Measurements from ENCODE around the gene NCL.
"Not testable (repeated sequence)": the region's sequence is repeated elsewhere in the genome, so short reads cannot be mapped to it uniquely, and the experiment has no call there.

Gene NCL

GRCh38 chr2:231467016-231467545 lies 2.8 kb upstream of the NCL start:
- FAIRE-seq: no peak

GRCh38 chr2:231464576-231465540 lies 574 bp upstream of the NCL start:
- FAIRE-seq: no peak

GRCh38 chr2:231462729-231463465 lies 1.4 kb downstream of the NCL start:
- FAIRE-seq: no peak

DNA sequence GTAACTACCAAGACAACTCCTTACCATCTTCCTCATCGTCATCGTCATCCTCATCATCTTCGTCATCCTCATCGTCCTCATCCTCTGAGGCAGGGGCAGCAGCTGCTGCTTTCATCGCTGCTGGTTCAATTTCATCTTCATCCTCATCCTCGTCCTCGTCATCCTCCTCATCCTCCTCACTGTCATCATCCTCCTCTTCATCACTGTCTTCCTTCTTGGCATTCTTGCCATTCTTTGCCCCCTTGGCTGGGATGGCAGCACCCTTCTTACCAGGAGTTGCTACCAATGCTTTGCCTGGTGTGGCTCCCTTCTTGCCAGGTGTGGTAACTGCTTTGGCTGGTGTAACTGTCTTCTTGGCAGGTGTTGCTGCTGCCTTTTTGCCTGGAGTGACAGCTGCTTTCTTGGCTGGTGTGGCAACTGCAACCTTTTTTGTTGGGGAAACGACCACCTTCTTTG lies 2.7 kb downstream of the NCL start:
- FAIRE-seq: no peak

DNA sequence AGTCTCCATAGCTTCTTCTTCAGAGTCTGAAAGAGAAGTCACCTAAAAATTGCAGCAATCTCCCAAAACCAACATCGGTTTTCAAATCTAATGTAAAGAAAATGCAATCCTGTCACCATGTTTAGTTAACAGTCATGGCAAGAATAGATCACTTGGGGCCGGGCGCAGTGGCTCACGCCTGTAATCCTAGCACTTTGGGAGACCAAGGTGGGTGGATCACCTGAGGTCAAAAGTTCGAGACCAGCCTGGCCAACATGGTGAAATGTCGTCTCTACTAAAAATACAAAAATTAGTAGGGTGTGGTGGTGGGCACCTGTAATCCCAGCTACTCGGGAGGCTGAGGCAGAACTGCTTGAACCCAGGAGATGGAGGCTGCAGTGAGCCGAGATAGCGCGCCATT lies 3.4 kb downstream of the NCL start:
- not testable (repeated sequence) for FAIRE-seq

DNA sequence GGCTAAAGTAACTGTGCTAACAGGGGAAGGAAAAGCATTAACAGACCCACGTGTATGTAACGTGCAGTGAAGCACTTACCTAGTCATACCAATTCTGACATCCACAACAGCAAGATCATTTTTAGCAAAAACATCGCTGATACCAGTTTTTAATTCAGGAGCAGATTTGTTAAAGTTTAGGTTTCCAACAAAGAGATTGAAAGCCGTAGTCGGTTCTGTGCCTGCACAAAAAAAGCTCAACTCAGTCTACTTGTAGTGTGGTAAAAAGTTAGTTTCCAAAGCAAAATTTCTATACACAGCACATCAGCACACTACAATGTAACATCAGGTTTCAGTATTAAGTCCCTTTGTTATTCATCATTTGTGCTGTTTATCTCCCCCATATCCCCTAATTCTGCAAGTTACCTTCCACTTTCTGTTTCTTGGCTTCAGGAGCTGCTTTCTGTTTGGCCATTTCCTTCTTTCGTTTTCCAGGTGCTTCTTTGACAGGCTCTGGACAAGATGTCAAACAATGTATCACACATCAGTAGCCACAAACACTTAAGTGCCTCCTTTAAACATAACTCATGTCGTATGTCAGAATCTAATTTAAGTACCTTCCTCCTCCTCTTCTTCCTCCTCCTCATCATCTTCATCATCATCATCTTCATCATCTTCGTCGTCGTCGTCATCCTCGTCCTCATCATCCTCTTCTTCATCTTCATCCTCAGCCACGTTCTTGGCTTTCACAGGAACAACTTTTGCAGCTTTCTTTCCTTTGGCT lies 4.0 kb downstream of the NCL start:
- FAIRE-seq: no peak

DNA sequence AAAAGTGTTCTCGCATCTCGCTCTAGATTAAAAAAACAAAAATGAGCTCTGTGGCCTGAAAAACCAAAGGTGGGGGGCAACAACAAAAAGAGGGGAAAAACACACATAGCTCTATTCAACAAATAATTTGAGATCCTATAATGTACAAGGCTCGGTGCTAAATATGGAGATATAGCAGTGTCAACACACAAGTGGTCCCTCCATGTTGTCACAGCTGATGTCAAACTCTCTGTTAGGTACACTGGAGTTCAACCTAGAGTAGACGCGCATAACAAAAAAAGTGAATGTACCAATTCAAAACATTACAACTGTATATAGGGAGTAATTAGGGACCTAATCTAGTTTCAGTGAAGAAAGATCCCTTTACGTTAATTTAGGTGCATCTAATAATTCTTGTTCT lies 5.9 kb downstream of the NCL start:
- FAIRE-seq: no peak

- no peak for FAIRE-seq
These were observed 7.2 kb downstream of the NCL start for GRCh38 chr2:231457101-231457500.

- FAIRE-seq: no peak
These were observed 7.8 kb downstream of the NCL start for GRCh38 chr2:231456295-231457004.

DNA sequence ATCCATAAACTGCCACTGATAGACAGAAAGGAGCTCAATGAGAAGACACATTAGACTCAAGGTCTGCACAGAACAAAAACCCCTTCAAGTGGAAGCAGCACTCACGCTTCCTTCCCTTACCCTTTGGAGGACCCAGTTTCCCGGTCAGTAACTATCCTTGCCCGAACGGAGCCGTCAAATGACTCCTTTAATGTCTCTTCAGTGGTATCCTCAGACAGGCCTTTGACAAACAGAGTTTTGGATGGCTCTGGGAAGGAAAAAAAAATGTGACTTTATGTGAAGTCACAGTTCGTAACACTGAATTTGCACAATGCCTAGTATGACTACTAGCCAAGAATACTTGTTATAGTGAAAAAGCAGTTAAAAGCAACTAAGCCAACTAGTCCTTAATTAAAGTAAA lies 8.4 kb downstream of the NCL start:
- no peak for FAIRE-seq

DNA sequence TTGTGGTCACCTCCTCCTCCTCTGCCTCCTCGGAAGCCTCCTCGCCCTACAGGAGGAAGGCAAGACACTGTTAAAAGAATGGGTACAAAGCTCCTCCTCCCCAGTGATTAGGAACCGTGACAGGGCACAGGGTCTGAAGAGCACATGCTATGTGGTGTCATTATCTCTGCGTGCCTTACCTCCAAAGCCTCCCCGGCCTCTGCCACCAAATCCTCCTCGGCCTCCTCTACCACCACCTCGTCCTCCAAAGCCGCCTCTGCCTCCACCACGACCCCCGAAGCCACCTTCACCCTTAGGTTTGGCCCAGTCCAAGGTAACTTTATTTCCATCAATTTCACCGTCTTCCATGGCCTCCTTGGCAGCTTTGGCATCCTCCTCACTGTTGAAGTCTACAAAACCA lies 9.1 kb downstream of the NCL start:
- FAIRE-seq: no peak

DNA sequence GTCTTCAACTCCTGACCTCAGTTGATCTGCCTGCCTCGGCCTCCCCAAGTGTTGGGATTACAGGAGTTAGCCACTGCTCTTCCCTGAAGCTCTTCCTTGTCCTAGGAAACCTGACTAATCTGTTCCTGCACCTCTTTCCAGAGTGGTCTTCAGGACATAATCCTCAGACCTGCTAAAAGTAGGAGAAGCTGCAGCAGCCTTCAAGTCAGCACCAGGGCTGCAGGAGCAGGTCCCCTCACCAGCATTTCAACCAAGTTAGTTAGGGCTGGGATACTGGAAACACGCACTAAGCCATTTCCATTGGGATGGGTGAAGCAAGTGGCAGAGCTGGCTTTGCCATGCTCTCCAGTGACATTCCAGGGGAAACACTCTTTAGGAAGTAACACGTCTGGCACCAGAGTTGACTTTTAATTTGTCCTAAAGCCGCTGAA lies 9.9 kb downstream of the NCL start:
- no peak for FAIRE-seq

DNA sequence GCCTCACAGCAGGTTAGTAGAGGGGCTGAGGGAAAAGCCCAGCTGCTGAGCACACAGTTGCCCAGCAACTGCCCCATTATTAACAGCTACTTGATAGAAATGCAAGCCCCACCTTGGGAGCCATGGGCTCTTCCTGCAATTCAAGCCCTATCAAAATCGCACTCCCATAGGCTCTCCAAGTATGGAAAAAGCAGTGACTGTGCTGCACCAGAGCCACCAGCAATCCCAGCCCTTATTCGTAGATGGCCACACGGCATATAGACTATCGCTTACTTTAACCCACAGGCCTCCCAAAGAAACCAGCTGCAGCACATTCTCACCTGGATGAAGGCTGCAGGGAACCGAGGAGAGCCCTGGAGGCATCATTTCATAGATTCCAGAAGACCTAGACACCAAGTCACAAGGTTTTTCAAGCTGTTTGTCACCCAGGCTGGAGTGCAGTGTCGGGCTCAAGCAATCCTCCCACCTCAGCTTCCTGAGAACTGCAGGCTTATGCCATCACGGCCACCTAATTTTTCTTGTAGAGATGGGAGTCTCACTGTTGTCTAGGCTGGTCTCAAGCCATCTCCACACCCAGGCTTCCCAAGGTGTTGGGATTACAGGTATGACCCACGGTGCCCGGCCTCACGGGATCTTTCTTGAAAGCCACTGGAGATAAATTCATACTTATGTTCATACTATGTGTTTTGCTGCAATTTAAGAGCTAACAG lies 11.3 kb downstream of the NCL start:
- no peak for FAIRE-seq

DNA sequence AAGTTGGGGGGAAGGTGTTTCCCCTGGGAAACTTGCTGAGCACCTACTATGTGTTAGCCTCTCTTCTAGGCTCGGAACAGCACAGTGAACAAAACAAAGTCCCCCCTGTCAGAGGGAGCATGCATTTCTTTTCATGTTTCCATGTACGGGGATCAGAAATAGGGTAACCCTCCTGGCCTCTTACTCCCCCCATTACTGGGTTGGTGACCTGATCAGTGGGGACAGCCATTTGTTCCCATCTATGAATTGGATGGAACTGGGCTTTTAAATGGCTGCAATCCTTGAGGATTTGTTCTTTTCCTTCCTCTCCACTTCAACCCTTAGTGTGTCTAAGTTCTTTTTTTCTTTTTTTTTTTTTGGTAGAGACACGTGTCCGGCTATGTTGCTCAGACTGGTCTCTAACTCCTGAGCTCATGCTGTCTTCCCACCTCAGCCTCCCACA lies 13.7 kb downstream of the NCL start:
- FAIRE-seq: no peak

GRCh38 chr2:231449503-231450054 lies 14.7 kb downstream of the NCL start:
- FAIRE-seq: no peak

- no peak for FAIRE-seq
These were observed 27.3 kb downstream of the NCL start for GRCh38 chr2:231436957-231437356.

GRCh38 chr2:231433990-231434389 lies 30.3 kb downstream of the NCL start:
- FAIRE-seq: no peak

DNA sequence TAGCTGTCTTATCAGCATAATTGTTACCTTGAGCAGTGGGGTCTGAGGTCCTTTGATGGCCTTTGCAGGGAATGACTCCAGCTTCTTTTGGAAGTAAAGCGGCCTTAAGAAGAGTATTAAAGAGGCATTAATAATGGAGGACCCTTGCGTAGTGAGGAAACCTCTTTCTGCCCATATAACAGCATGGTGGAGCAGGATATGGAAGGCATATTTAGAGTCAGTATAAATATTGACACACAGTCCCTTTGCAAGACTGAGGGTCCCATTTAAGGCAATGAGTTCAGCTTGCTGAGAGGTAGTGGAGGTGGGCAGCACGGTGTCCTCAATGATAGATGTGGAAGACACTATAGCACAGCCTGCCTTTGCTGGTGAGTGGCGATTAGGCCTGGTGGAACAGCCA lies 32.7 kb downstream of the NCL start:
- no peak for FAIRE-seq

- FAIRE-seq: not testable (repeated sequence)
These were observed 33.8 kb downstream of the NCL start for GRCh38 chr2:231430437-231430836.

DNA sequence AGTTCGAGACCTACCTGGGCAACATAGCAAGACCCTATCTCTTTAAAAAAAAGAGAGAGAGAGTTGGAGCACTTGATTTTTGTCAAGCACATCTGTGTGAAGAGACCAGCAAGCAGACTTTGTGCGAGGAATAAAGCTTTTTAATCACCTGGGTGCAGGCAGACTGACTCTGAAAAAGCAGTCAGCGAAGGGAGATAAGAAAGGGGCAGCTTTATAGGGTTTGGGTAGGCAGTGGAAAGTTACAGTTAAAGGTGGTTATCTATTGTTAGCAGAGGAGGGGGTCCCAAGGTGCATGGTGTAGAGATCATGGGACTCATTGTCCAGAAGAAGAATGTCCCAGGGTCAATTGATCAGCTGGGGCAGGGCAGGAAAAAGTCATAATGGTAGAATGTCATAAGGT lies 34.4 kb downstream of the NCL start:
- no peak for FAIRE-seq

DNA sequence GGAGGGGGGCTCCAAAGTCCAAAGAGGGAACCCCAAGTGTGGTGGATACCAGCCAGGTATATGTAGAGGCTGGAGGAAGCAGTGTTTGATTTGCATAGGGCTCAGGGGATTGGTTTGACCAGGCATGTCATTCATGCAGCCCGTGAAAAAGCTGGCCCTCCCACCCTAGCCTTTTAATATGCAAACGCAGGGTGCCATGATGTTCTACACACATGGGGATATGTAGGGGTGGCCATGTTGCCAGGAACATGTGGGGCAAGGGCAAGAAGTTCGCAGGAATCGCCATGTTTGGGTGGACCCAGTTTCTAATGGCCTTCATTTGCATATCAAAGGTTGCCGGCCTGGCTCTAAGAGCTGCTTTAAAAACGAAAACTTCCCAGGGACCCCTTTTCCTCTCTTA lies 35.1 kb downstream of the NCL start:
- FAIRE-seq: no peak

Data from colon (tissue), 2 donors.